ENCODE results near the gene RAPSN. TPM values are rescaled to one million over a fixed set of nuclear protein-coding genes. Genes with fewer than 3 reads are reported as not detected.
A peak's percentile ranks its signal among the peaks of the same experiment; 100 is the strongest.

RAPSN gene
- total RNA-seq, 4 donors from 2014 or later: 0.67 TPM; not detected in 3

DNA sequence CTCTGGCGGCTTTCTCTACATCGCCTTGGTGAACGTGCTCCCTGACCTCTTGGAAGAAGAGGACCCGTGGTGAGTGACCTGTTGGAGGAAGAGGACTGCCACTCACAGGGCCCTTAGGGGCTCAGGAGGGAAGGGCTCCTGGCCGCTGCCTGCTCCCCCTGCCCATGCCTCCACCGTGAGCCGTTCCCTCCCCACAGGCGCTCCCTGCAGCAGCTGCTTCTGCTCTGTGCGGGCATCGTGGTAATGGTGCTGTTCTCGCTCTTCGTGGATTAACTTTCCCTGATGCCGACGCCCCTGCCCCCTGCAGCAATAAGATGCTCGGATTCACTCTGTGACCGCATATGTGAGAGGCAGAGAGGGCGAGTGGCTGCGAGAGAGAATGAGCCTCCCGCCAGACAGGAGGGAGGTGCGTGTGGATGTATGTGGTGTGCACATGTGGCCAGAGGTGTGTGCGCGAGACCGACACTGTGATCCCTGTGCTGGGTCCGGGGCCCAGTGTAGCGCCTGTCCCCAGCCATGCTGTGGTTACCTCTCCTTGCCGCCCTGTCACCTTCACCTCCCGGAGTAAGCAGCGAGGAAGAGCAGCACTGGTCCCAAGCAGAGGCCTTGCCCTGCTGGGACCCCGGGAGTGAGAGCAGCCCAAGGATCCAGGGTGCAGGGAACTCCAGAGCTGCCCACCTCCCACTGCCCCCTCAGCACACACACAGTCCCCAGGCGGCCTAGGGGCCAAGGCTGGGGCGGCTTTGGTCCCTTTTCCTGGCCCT lies 33.7 kb downstream of the RAPSN start:
- peaks cover 39 to 43% of the 10 kb centered on the region in 2 donors for H3K36me3 ChIP-seq
- H3K27ac ChIP-seq: peak overlapping the region; percentile 70 to 93 (median 83)
- intact Hi-C loops (cut with DNase I): no loop called here
- no peak overlapping the region for H3K4me3 ChIP-seq (replicated peaks in 1 of 3)
- WGBS, 2 donors: 83 to 87% methylated on average over 25 to 30 of the region's 31 CpGs
- no peaks in the 10 kb centered on the region for H3K27me3 ChIP-seq
- peaks cover 16 to 39% of the 10 kb centered on the region in 2 donors for H3K4me1 ChIP-seq
- no peak for DNase-seq
- no peaks in the 10 kb centered on the region for H3K9me3 ChIP-seq
- TF ChIP-seq, protein P1, sequence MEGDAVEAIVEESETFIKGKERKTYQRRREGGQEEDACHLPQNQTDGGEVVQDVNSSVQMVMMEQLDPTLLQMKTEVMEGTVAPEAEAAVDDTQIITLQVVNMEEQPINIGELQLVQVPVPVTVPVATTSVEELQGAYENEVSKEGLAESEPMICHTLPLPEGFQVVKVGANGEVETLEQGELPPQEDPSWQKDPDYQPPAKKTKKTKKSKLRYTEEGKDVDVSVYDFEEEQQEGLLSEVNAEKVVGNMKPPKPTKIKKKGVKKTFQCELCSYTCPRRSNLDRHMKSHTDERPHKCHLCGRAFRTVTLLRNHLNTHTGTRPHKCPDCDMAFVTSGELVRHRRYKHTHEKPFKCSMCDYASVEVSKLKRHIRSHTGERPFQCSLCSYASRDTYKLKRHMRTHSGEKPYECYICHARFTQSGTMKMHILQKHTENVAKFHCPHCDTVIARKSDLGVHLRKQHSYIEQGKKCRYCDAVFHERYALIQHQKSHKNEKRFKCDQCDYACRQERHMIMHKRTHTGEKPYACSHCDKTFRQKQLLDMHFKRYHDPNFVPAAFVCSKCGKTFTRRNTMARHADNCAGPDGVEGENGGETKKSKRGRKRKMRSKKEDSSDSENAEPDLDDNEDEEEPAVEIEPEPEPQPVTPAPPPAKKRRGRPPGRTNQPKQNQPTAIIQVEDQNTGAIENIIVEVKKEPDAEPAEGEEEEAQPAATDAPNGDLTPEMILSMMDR (IDR thresholded peaks at IDR 0.05): no peak
- no peak for TF ChIP-seq POLR2A (IDR thresholded peaks at IDR 0.05)

DNA sequence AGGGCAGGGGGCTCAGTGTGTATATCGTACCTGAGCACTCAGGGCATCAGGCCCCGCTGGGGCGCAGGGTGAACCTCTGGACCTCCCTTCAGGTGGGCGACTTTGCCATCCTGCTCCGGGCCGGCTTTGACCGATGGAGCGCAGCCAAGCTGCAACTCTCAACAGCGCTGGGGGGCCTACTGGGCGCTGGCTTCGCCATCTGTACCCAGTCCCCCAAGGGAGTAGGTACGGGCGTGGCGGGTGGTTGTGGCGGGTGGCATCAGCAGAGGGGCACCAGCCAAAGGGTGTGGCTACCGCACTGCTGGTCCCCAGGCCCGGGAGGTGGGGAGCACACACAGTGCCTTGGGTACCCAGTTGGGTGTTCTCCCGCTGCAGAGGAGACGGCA lies 34.3 kb downstream of the RAPSN start:
- TF ChIP-seq, protein P1 (IDR thresholded peaks at IDR 0.05): no peak
- TF ChIP-seq POLR2A (IDR thresholded peaks at IDR 0.05): no peak
- H3K4me3 ChIP-seq (replicated peaks in 1 of 3): no peak overlapping the region
- no peaks in the 10 kb centered on the region for H3K27me3 ChIP-seq
- no peaks in the 10 kb centered on the region for H3K9me3 ChIP-seq
- no peak for DNase-seq
- peaks cover 20 to 45% of the 10 kb centered on the region in 2 donors for H3K4me1 ChIP-seq
- 93 to 98% methylated on average over 3 to 12 of the region's 19 CpGs for WGBS, 2 donors
- peaks cover 34 to 38% of the 10 kb centered on the region in 2 donors for H3K36me3 ChIP-seq
- intact Hi-C loops (cut with DNase I): no loop called here
- peak overlapping the region in 2 of 3 donors; percentile 83 to 93 for H3K27ac ChIP-seq

DNA sequence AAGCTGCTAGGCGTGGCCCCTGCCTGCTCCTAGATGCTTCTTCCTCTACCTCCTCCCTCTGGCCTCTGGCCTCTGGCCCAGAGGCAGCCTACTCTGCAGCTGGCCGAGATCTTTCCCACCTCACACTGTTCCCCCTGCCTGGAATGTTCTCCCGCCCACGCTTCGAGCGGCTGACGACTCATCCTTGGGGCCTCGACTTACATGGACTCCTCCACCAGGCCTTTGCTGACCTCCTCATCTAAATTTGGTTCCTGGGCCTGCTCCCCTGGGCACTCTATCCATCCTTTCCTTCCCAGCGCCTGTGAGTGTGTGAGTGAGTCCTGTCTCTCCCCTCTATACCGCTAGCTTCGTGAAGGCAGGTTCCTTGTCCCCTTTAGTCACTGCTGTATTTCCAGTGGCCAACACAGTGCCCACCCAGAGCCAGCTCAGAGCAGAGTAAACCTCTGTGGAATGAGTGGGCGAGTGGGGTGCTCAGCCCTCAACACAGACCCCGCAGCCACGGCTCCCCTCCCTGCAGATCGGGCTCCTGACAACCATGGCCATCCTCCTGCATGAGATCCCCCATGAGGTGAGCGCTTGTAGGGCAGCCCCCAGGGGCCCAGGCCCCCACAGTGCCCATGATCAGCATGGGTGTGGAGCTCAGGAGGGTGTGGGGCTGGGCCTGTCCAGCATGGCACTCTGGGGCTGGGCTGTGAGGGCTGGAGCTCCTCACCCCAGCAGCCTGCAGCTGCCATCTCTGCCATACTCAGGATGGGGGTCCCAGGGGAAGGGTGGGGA lies 34.8 kb downstream of the RAPSN start:
- intact Hi-C loops (cut with DNase I): no loop called here
- Histone ChIP-seq H3K9me3 (no peaks in the 10 kb centered on the region), H3K4me1 (peaks cover 26 to 51% of the 10 kb centered on the region in 2 donors), H3K27me3 (no peaks in the 10 kb centered on the region), H3K36me3 (peaks cover 31 to 35% of the 10 kb centered on the region in 2 donors), H3K27ac (peak overlapping the region in 2 of 3 donors; percentile 83 to 93), H3K4me3 (replicated peaks in 1 of 3) (no peak overlapping the region)
- DNase-seq: no peak
- no peak for TF ChIP-seq POLR2A (IDR thresholded peaks at IDR 0.05)
- TF ChIP-seq, protein P1 (IDR thresholded peaks at IDR 0.05): no peak
- 73 to 87% methylated on average over 16 of the region's 16 CpGs for WGBS, 2 donors

DNA sequence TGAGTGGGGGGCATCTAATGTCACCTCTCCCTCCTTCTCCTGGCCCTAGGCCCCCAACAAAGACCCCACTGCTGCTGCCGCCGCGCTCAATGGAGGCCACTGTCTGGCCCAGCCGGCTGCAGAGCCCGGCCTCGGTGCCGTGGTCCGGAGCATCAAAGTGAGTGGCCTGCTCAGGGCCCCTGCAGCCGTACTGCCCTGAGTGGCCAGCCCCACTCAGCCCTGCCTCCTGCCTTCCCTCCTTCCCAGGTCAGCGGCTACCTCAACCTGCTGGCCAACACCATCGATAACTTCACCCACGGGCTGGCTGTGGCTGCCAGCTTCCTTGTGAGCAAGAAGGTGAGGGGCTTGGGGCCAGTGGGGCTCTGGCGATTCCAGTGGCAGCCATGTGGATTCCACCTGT lies 35.6 kb downstream of the RAPSN start:
- H3K36me3 ChIP-seq: peaks cover 23 to 27% of the 10 kb centered on the region in 2 donors
- intact Hi-C loops (cut with DNase I): no loop called here
- H3K4me1 ChIP-seq: peaks cover 30 to 55% of the 10 kb centered on the region in 2 donors

More for the DNA sequence above, 35.6 kb downstream of the RAPSN start:
- Histone ChIP-seq H3K9me3 (no peaks in the 10 kb centered on the region), H3K27ac (peak overlapping the region in 1 of 3 donors; percentile 83), H3K4me3 (replicated peaks in 1 of 3) (no peak overlapping the region), H3K27me3 (no peaks in the 10 kb centered on the region)
- WGBS, 2 donors: 92 to 95% methylated on average over 8 to 9 of the region's 13 CpGs
- TF ChIP-seq, protein P1 (IDR thresholded peaks at IDR 0.05): no peak
- TF ChIP-seq POLR2A (IDR thresholded peaks at IDR 0.05): no peak
- DNase-seq: no peak
